Sigmoid colon (tissue), 7 donors: ENCODE results near the gene SMG9. TPM values are rescaled to one million over a fixed set of nuclear protein-coding genes. Genes with fewer than 3 reads are reported as not detected.

Experiments used
- DNase-seq: peaks from one replicate; pipeline ENCODE4 v3.0.0-alpha.2; 2019
- H3K27ac ChIP-seq, 4 donors: fragments of 200-600 bp; sonication (generic); one replicate each; pipeline ENCODE4 v1.5.1; 2016 to 2019; ENCODE audit warnings: mild to moderate bottlenecking in 1 of 4
- H3K27me3 ChIP-seq, 3 donors: fragments of 200-600 bp; sonication (generic); one replicate each; pipeline ENCODE4 v1.5.1; 2019; ENCODE audit warnings: mild to moderate bottlenecking in 1 of 3
- H3K36me3 ChIP-seq, 4 donors: fragments of 200-600 bp; sonication (generic); one replicate each; pipeline ENCODE4 v1.5.1; 2016 to 2019
- H3K4me1 ChIP-seq, 4 donors: fragments of 200-600 bp; sonication (generic); one replicate each; pipeline ENCODE4 v1.5.1; 2017 to 2019
- H3K4me3 ChIP-seq, 4 donors: fragments of 200-600 bp; sonication (generic); one replicate each; pipeline ENCODE4 v1.5.1; 2017 to 2019; ENCODE audit warnings: mild to moderate bottlenecking in 2 of 4, moderate library complexity in 1 of 4
- H3K9me3 ChIP-seq, 4 donors: fragments of 200-600 bp in 3 of 4; sonication (generic) in 3 of 4; one replicate each; pipeline versions ENCODE4 v1.5.1 to v1.6.1; 2013 to 2019
- EP300 ChIP-seq, 4 donors: sonication (generic); formaldehyde crosslinking; IDR thresholded peaks; one replicate each; pipeline ENCODE4 v1.6.1; 2017; ENCODE audit warnings: antibody characterized with exemption in 4 of 4
- POLR2A ChIP-seq, 2 donors: fragments of 450-650 bp; IDR thresholded peaks; one replicate each; pipeline ENCODE4 v1.6.1; 2016; ENCODE audit warnings: antibody characterized with exemption in 2 of 2, mild to moderate bottlenecking in 2 of 2, moderate library complexity in 2 of 2
- POLR2AphosphoS5 ChIP-seq, 4 donors: sonication (generic); formaldehyde crosslinking; IDR thresholded peaks; one replicate each; pipeline ENCODE4 v1.6.1; 2017; ENCODE audit warnings: antibody characterized with exemption in 4 of 4
- WGBS, 2 donors: extraction: QIAGEN DNeasy Blood & Tissue Kit; methylation state at CpG; one replicate each; pipeline ENCODE4 v1.1.7; 2013; 5-methylcytosine and 5-hydroxymethylcytosine counted together
- intact Hi-C: fragments of 100-400 bp; cut with DNase I; formaldehyde crosslinking; loops from one replicate; pipeline ENCODE4 v1.15.1; 2023
- polyA plus RNA-seq, 3 donors: library from polyadenylated mRNA; stranded (reverse); fragments of 200-250 nt; gene quantifications; one replicate each; pipeline ENCODE4 v1.2.3, GENCODE V29; 2013
- total RNA-seq, 4 donors: library from RNA; depleted of rRNA; stranded (reverse); fragments of >200 nt; gene quantifications; one replicate each; pipeline ENCODE4 v1.1.0, GENCODE V29; 2016
- TF ChIP-seq, protein P1 (sequence below), 4 experiments: fragments of 450-650 bp in 3 of 4; fragments of 200-600 bp in 1 of 4; IDR thresholded peaks; one replicate each; pipeline ENCODE4 v1.5.1; 2016 to 2019; ENCODE audit warnings: antibody characterized with exemption in 4 of 4, mild to moderate bottlenecking in 3 of 4, moderate library complexity in 2 of 4
- donor health status: healthy with polysubstance abuse.
- donor health status: Bipolar disorder and iron deficiency.
- donor health status: healthy.

SMG9 gene
- total and polyA plus RNA-seq, 7 donors: 5.6 to 36.5 (median 12.5) TPM

GRCh38 chr19:43783636-43784035 lies 28.9 kb upstream of the SMG9 start:
- Histone ChIP-seq H3K36me3 (no peaks in the 10 kb centered on the region), H3K9me3 (no peaks in the 10 kb centered on the region), H3K4me3 (no peak overlapping the region), H3K27ac (no peak overlapping the region), H3K27me3 (peaks cover 2 to 37% (median 13%) of the 10 kb centered on the region in 3 donors), H3K4me1 (peaks cover 0 to 13% (median 8%) of the 10 kb centered on the region in 4 donors)
- TF ChIP-seq POLR2A (IDR thresholded peaks at IDR 0.05) (no peak), EP300 (IDR thresholded peaks at IDR 0.05) (no peak), POLR2AphosphoS5 (IDR thresholded peaks at IDR 0.05) (no peak)
- TF ChIP-seq, protein P1, sequence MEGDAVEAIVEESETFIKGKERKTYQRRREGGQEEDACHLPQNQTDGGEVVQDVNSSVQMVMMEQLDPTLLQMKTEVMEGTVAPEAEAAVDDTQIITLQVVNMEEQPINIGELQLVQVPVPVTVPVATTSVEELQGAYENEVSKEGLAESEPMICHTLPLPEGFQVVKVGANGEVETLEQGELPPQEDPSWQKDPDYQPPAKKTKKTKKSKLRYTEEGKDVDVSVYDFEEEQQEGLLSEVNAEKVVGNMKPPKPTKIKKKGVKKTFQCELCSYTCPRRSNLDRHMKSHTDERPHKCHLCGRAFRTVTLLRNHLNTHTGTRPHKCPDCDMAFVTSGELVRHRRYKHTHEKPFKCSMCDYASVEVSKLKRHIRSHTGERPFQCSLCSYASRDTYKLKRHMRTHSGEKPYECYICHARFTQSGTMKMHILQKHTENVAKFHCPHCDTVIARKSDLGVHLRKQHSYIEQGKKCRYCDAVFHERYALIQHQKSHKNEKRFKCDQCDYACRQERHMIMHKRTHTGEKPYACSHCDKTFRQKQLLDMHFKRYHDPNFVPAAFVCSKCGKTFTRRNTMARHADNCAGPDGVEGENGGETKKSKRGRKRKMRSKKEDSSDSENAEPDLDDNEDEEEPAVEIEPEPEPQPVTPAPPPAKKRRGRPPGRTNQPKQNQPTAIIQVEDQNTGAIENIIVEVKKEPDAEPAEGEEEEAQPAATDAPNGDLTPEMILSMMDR (IDR thresholded peaks at IDR 0.05): no peak
- no peak for DNase-seq
- 89 to 90% methylated on average over 8 of the region's 8 CpGs for WGBS, 2 donors
- intact Hi-C loops: no loop called here

DNA sequence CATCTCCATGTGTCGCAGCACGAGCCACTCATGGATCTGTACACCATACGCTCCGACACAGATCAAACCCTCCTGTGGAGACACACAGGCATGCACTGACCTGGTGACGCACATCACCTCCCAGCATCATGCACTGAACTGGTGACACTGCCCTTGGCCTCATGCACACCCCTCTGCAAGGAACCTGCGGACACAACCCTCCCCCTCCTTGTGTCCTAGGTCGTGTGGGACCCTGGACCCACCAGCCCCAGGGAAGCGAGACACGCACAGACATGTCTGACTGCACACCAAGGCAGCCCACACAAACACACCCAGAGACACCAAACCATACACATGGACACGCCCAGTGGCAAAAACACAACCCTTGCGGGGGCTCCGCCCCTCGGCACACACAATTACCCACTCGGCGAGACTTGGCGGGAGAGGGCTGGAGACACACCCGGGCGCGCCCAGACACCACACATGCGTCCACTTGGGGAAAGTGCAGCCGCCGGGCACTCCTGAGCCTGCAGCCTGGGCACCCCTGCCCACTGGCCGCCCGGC lies 28.0 kb upstream of the SMG9 start:
- intact Hi-C loops: no loop called here
- 14 to 63% methylated on average over 24 of the region's 24 CpGs for WGBS, 2 donors
- Histone ChIP-seq H3K27ac (no peak overlapping the region), H3K4me1 (peaks cover 0 to 13% (median 8%) of the 10 kb centered on the region in 4 donors), H3K27me3 (peaks cover 2 to 40% (median 13%) of the 10 kb centered on the region in 3 donors), H3K36me3 (no peaks in the 10 kb centered on the region), H3K4me3 (no peak overlapping the region), H3K9me3 (no peaks in the 10 kb centered on the region)
- DNase-seq: no peak
- no peak for TF ChIP-seq POLR2A (IDR thresholded peaks at IDR 0.05)
- TF ChIP-seq, protein P1 (IDR thresholded peaks at IDR 0.05): no peak
- TF ChIP-seq POLR2AphosphoS5 (IDR thresholded peaks at IDR 0.05): no peak
- no peak for TF ChIP-seq EP300 (IDR thresholded peaks at IDR 0.05)

DNA sequence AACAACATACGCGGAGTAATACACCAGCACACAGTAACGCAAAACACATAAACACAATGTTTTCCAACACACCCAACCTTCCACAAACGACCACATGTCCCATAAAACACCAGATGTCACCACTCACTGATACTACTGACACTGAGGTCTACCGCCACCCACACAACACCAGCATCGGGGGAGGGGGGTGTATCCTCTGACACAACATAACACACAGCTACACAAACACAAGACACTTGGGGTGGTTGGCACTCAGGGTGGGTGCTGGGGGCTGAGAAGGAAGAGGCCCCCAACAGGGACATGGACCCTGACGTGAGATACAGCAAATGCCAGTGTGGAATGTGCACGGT lies 27.5 kb upstream of the SMG9 start:
- intact Hi-C loops: no loop called here
- Histone ChIP-seq H3K36me3 (no peaks in the 10 kb centered on the region), H3K9me3 (no peaks in the 10 kb centered on the region), H3K4me3 (no peak overlapping the region), H3K4me1 (peaks cover 0 to 13% (median 8%) of the 10 kb centered on the region in 4 donors), H3K27me3 (peaks cover 2 to 40% (median 13%) of the 10 kb centered on the region in 3 donors), H3K27ac (no peak overlapping the region)
- DNase-seq: no peak
- TF ChIP-seq, protein P1 (IDR thresholded peaks at IDR 0.05): no peak
- TF ChIP-seq POLR2A (IDR thresholded peaks at IDR 0.05) (no peak), POLR2AphosphoS5 (IDR thresholded peaks at IDR 0.05) (no peak), EP300 (IDR thresholded peaks at IDR 0.05) (no peak)
- WGBS, 2 donors: 19 to 55% methylated on average over 8 of the region's 8 CpGs

- H3K4me3 ChIP-seq: no peak overlapping the region
- no peak for TF ChIP-seq POLR2A (IDR thresholded peaks at IDR 0.05)
- TF ChIP-seq POLR2AphosphoS5 (IDR thresholded peaks at IDR 0.05): no peak
- TF ChIP-seq EP300 (IDR thresholded peaks at IDR 0.05): no peak
- TF ChIP-seq, protein P1 (IDR thresholded peaks at IDR 0.05): no peak
- H3K4me1 ChIP-seq: peaks cover 0 to 13% (median 8%) of the 10 kb centered on the region in 4 donors
- H3K9me3 ChIP-seq: no peaks in the 10 kb centered on the region
- intact Hi-C loops: no loop called here
- no peak for DNase-seq
- H3K27ac ChIP-seq: no peak overlapping the region
- H3K36me3 ChIP-seq: no peaks in the 10 kb centered on the region
- 75 to 86% methylated on average over 14 of the region's 14 CpGs for WGBS, 2 donors
- H3K27me3 ChIP-seq: peaks cover 2 to 40% (median 13%) of the 10 kb centered on the region in 3 donors
These were observed 27.0 kb upstream of the SMG9 start for GRCh38 chr19:43781630-43782310.
